ENCODE data around the gene KIF9.
"Not testable (repeated sequence)": the region's sequence is repeated elsewhere in the genome, so short reads cannot be mapped to it uniquely, and the experiment has no call there.

Gene KIF9

DNA sequence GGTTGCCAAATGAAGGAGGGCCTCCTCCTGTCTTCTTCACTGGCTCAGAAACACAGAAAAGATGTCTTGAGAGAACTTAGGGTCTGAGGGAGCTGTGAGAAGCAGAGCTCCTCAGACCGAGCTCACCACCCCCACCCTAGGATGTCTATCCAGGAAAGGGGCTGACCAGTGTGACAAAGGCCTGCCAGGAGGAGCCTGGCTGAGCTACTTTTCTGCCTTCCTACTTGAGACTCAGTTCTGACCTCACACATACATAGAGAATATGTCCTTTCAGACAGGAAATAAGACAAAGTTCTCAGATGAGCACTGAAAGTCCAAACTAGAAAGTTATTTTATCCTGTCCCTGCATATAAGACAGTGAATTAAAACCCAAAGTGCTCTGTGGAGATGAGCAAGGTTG, 54.5 kb downstream of the KIF9 start:
- peak; percentile 39 for DNase-seq (ENCODE audit: low read depth)
- H3K4me3 ChIP-seq (ENCODE audit: low read depth, low read length), result no peak overlapping the region
- TF ChIP-seq, protein P1, sequence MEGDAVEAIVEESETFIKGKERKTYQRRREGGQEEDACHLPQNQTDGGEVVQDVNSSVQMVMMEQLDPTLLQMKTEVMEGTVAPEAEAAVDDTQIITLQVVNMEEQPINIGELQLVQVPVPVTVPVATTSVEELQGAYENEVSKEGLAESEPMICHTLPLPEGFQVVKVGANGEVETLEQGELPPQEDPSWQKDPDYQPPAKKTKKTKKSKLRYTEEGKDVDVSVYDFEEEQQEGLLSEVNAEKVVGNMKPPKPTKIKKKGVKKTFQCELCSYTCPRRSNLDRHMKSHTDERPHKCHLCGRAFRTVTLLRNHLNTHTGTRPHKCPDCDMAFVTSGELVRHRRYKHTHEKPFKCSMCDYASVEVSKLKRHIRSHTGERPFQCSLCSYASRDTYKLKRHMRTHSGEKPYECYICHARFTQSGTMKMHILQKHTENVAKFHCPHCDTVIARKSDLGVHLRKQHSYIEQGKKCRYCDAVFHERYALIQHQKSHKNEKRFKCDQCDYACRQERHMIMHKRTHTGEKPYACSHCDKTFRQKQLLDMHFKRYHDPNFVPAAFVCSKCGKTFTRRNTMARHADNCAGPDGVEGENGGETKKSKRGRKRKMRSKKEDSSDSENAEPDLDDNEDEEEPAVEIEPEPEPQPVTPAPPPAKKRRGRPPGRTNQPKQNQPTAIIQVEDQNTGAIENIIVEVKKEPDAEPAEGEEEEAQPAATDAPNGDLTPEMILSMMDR (IDR thresholded peaks at IDR 0.05; ENCODE audit: low read depth, low read length, missing control alignments), result no peak

DNA sequence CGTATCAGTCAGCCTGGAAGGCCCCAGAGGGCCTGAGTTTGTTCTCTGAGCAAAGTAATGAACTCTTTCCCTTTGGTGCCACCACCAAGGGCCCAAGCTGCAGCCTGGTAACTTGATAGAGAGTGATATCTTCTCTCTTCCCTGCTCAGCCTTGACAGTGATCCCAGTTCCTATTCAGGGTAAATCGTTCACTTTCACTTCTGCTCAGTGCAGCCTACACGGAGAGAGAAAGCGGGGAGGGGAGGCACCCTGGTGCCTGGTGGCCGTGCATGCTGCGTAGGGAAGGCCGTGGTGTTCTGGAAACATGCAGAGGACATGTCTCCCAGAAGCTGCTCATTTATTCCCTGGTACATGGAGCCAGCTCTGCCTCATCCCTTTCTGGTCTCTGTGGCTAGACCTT, 54.9 kb downstream of the KIF9 start:
- no peak overlapping the region; the same call in 1 of the 2 replicates for H3K4me3 ChIP-seq (ENCODE audit: low read depth, low read length)
- TF ChIP-seq, protein P1 (IDR thresholded peaks at IDR 0.05; ENCODE audit: low read depth, low read length, missing control alignments), result no peak
- DNase-seq (ENCODE audit: low read depth), result peak; percentile 37

DNA sequence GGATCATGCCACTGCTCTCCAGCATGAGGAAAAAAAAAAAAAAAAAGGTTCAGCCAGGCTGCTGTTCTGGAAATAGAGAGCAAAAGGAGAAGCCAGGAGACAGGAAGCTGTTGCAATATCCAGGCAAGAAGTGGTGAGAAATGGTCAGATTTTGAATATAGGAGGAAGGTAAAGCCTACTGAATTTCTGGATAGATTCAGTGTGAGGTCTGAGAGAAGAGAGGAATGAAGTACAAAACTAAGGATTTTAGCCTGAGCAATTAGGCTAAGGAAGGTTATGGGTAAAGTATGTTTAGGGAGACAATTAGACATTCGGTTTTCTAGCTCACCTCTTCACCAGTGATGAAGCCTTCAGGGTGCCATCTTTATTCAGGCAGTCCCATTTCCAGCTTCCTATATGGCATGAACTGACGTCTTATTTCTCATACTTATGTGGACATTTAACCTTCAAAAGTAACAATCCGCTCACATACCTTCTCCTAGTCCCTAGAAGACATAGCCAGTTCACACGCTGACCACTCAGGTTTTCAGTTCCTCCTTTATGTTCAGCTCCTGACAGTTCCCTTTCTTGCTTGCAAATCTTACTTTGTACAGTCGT, 57.2 kb downstream of the KIF9 start:
- peak; percentile 66 for DNase-seq (ENCODE audit: low read depth)
- H3K4me3 ChIP-seq (ENCODE audit: low read depth, low read length), result no peak overlapping the region
- TF ChIP-seq, protein P1 (IDR thresholded peaks at IDR 0.05; ENCODE audit: low read depth, low read length, missing control alignments), result no peak

DNA sequence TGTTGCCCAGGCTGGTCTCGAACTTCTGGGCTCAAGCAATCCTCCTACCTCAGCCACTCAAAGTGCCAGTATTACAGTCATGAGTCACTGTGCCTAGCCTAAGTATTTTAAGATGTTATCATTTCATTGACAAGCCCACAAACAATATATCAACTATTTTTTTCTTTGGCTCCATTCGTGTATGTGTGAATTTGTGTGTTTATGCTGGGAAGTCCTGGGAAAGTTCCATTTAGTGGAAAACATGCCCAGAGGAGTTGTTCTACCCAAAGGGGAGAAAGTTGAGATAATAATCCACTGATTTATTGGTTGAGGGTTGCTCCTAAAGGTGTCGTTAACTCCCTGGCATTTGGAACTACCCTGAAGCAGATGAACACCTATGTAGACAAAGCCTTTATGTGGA, 58.8 kb downstream of the KIF9 start:
- H3K4me3 ChIP-seq (ENCODE audit: low read depth, low read length), result no peak overlapping the region
- TF ChIP-seq, protein P1 (IDR thresholded peaks at IDR 0.05; ENCODE audit: low read depth, low read length, missing control alignments), result no peak
- DNase-seq (ENCODE audit: low read depth), result no peak

DNA sequence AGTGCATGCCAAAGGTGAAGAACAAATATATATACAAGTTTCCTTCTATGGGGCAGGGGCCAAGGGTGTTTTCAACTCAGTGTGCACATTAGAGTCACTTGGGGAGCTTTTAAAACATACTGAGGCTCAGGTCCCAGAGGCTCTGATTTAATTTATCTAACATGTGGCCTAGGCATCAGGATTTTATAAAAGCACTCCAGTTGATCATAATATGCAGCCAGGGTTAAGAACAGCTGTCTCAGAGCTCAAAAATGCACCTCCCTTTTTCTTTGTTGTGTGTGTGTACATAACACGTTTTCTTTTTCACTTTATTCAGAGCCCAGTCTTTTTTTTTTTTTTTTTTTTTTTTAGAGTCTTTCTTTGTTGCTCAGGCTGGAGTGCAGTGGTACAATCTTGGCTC, 60.8 kb downstream of the KIF9 start:
- DNase-seq (ENCODE audit: low read depth), result no peak
- TF ChIP-seq, protein P1 (IDR thresholded peaks at IDR 0.05; ENCODE audit: low read depth, low read length, missing control alignments), result no peak
- no peak overlapping the region for H3K4me3 ChIP-seq (ENCODE audit: low read depth, low read length)

DNA sequence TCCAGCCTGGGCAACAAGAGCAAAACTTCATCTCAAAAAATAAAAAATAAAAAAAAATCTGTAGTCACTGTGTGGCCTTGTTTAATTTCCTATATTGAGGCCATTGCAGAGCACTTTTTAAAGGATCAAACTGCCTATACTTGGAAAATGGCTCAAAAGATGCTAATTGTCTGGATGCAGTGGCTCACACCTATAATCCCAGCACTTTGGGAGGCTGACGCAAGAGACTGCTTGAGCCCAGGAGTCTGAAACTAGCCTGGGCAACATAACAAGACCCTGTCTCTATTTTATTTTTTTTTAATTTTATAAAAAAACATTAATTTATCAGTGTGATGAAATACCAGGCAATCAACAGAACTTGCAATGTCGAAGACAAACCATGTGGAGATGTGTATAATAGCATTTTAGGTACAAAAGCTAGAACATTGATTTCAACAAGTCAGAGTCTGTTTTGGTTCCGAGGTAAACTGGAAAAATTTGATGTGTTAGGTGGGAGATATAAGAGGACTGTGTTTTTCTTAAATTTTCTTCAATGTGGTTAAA, 71.7 kb downstream of the KIF9 start:
- no peak overlapping the region for H3K4me3 ChIP-seq (ENCODE audit: low read depth, low read length)
- TF ChIP-seq, protein P1 (IDR thresholded peaks at IDR 0.05; ENCODE audit: low read depth, low read length, missing control alignments), result no peak
- DNase-seq (ENCODE audit: low read depth), result no peak

DNA sequence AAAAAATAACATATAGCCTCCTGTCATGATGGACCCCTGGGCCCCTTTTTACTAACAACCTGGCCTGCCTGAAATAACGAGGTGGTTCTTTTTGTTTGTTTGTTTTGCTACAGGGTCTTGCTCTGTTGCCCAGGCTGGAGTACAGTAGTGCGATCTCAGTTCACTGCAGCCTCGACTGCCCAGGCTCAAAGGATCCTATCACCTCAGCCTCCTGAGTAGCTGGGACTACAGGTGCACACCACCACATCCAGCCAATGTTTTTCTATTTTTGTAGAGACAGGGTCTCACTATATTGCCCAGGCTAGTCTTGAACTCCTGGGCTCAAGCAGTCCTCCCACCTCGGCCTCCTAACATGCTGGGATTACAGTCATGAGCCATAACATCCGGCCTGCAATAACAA, 76.6 kb downstream of the KIF9 start:
- DNase-seq (ENCODE audit: low read depth); H3K4me3 ChIP-seq (ENCODE audit: low read depth, low read length): not testable (repeated sequence)

Data from GM12864 (cell line).